ENCODE results near the gene EBF4. TPM values are rescaled to one million over a fixed set of nuclear protein-coding genes. Genes with fewer than 3 reads are reported as not detected.
"Not testable (repeated sequence)": the region's sequence is repeated elsewhere in the genome, so short reads cannot be mapped to it uniquely, and the experiment has no call there.

Gene EBF4
- total RNA-seq, 1 donor from 2014 or later: 11.8 TPM

- FAIRE-seq (no peak), DNase-seq (ENCODE audit: low spot score in 2 of 2) (no peak)
Observed at GRCh38 chr20:2804852-2805688, 112.5 kb downstream of the EBF4 start.

- DNase-seq (ENCODE audit: low spot score in 2 of 2): no peak
- FAIRE-seq: no peak
Observed at GRCh38 chr20:2805689-2806350, 113.2 kb downstream of the EBF4 start.

DNA sequence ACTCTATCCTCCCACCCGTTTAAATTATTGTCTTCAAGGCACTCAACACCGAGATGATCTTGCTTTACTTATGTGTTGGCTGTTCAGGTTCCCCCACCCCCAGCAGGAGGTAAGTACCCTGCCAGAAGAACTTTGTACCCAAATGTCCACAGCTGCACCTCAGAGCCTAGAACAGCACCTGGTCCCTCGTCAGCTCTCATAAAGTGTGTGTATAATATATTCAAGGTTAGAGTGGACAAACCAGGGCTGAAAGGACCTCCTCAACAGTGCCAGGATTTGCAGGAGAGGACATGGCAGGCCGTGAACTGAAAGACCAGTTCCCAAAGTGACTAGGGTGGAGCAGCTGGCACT is 113.7 kb downstream of the EBF4 start:
- no peak for FAIRE-seq
- no peak for DNase-seq (ENCODE audit: low spot score in 2 of 2)

DNA sequence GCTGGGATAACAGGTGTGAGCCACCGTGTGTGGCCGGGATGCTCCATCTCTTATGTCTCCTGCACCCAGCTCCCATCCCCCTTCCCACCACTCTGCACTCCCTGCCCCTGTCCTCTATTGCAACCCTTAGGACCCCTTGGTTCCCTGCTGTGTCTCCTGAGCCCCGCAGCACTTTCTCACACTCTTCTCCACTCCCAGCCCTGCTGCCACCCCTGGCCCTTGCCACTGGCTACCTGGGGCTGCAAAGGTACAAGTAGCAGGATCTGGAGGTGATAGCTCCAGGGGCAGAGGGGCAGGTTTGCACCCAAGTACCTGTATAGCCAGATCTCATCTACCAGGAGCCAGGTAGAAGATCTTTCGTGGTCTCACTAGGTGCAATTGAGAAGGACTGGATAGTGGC is 114.4 kb downstream of the EBF4 start:
- DNase-seq (ENCODE audit: low spot score in 2 of 2): no peak
- FAIRE-seq: no peak

DNA sequence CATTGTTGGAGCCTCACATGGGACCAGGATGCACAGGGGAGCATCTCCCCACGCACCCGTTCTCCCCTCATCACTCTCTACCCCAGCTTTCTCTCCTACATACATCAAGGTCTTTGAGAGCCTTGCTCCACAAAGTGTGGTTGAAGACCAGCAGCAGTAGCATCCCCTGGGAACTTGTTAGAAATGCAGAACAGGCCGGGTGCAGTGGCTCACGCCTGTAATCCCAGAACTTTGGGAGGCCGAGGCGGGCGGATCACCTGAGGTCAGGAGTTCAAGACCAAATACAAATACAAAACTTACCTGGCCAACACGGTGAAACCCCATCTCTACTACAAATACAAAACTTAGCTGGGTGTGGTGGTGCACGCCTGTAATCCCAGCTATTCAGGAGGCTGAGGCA is 115.3 kb downstream of the EBF4 start:
- not testable (repeated sequence) for FAIRE-seq

GRCh38 chr20:2809690-2810089 is 117.1 kb downstream of the EBF4 start:
- no peak for DNase-seq (ENCODE audit: low spot score in 2 of 2)
- FAIRE-seq: no peak

More for the DNA sequence above, 115.3 kb downstream of the EBF4 start:
- DNase-seq (ENCODE audit: low spot score in 2 of 2): not testable (repeated sequence)

Small RNAs within 50 kb of the gene (small RNA-seq; reads per million reads assigned to genes)
- not detected for gene SNORA51
- gene SNORD110: not detected
- not detected for gene SNORD56
- not detected for gene SNORD57
- not detected for gene SNORD86

Other genes with a start within 250 kb of the EBF4 start
- 59.1 TPM for gene SNRPB, start 222.0 kb upstream of the EBF4 start, total RNA-seq
- gene ZNF343, start 183.9 kb upstream of the EBF4 start, total RNA-seq: 8.6 TPM
- 4.5 TPM for gene TMC2, start 156.2 kb upstream of the EBF4 start, total RNA-seq
- gene NOP56, start 40.1 kb upstream of the EBF4 start, total RNA-seq: 132 TPM
- 76.2 TPM for gene IDH3B, start 28.6 kb upstream of the EBF4 start, total RNA-seq
- gene CPXM1, start 107.8 kb downstream of the EBF4 start, total RNA-seq: 7.3 TPM
- not detected for gene C20orf141, start 122.2 kb downstream of the EBF4 start, total RNA-seq
- gene TMEM239, start 123.6 kb downstream of the EBF4 start, total RNA-seq: not detected
- 17.9 TPM for gene PCED1A, start 147.9 kb downstream of the EBF4 start, total RNA-seq
- 63.2 TPM for gene VPS16, start 148.0 kb downstream of the EBF4 start, total RNA-seq
- 135 TPM for gene PTPRA, start 180.7 kb downstream of the EBF4 start, total RNA-seq

Data from frontal cortex (tissue), 4 donors.